Endodermal cell (in vitro differentiated cells): ENCODE measurements around the gene EFNA5. TPM values are rescaled to one million over a fixed set of nuclear protein-coding genes. Genes with fewer than 3 reads are reported as not detected.

Experiments used
- DNase-seq: peaks from one replicate; pipeline ENCODE4 v3.0.0-alpha.2; 2017
- H3K27ac ChIP-seq: 2 replicates; pipeline ENCODE4 v1.5.1; 2013; ENCODE audit warnings: mild to moderate bottlenecking, low read depth, low read length, moderate library complexity
- H3K27me3 ChIP-seq: 2 replicates; pipeline ENCODE4 v1.6.1; 2013; ENCODE audit warnings: mild to moderate bottlenecking, low read length, moderate library complexity; ENCODE audit not compliant: insufficient read depth, control insufficient read depth, poor library complexity, severe bottlenecking
- H3K36me3 ChIP-seq: 2 replicates; pipeline ENCODE4 v1.7.0; 2013; ENCODE audit warnings: mild to moderate bottlenecking, low read length, moderate library complexity; ENCODE audit not compliant: control insufficient read depth, insufficient read depth
- H3K4me1 ChIP-seq: one replicate; pipeline ENCODE4 v1.7.0; 2013; ENCODE audit warnings: low read length; ENCODE audit not compliant: control insufficient read depth, insufficient read depth
- H3K4me3 ChIP-seq: 2 replicates; pipeline ENCODE4 v1.5.1; 2013; ENCODE audit warnings: mild to moderate bottlenecking, low read length, moderate library complexity
- H3K9ac ChIP-seq: 2 replicates; pipeline ENCODE4 v1.6.1; 2013; ENCODE audit warnings: mild to moderate bottlenecking, low read length, moderate library complexity; ENCODE audit not compliant: poor library complexity, severe bottlenecking; ENCODE audit errors: extremely low read depth
- H3K9me3 ChIP-seq: 2 replicates; pipeline ENCODE4 v1.6.1; 2013; ENCODE audit warnings: mild to moderate bottlenecking, low read length, moderate library complexity; ENCODE audit not compliant: control insufficient read depth
- H3K27ac Mint-ChIP-seq: 2 replicates; pipeline ENCODE4 v1.8.0; 2020; ENCODE audit warnings: mixed read lengths
- H3K27me3 Mint-ChIP-seq: 2 replicates; pipeline ENCODE4 v1.8.0; 2021; ENCODE audit warnings: mild to moderate bottlenecking, mixed read lengths; ENCODE audit not compliant: insufficient read depth
- H3K36me3 Mint-ChIP-seq: 2 replicates; pipeline ENCODE4 v1.8.0; 2020; ENCODE audit warnings: low read depth, mixed read lengths
- H3K4me1 Mint-ChIP-seq: 2 replicates; pipeline ENCODE4 v1.8.0; 2020; ENCODE audit warnings: mixed read lengths
- H3K4me3 Mint-ChIP-seq: 2 replicates; pipeline ENCODE4 v1.8.0; 2020; ENCODE audit warnings: mild to moderate bottlenecking, moderate library complexity, mixed read lengths
- H3K9me3 Mint-ChIP-seq: 2 replicates; pipeline ENCODE4 v1.8.0; 2020; ENCODE audit warnings: mild to moderate bottlenecking, mixed read lengths
- CTCF ChIP-seq: fragments of 200-600 bp; sonication (generic); conservative IDR thresholded peaks from 2 replicates; pipeline ENCODE4 v1.5.0; 2021; ENCODE audit warnings: antibody characterized with exemption, mild to moderate bottlenecking
- WGBS, 2 experiments: methylation state at CpG; one replicate each; pipeline versions ENCODE4 v1.1.5 to v1.1.7; 2013; ENCODE audit warnings: missing lambda C conversion rate in 2 of 2, mixed read lengths in 1 of 2; ENCODE audit not compliant: insufficient coverage in 1 of 2, insufficient read length in 1 of 2; 5-methylcytosine and 5-hydroxymethylcytosine counted together
- total RNA-seq, 2 donors: library from RNA; stranded (reverse); fragmentation: NEBNext Ultra II Directional in 1 of 2; extraction: Animal tissue kit (Norgen Biotek cat#: 25700) in 1 of 2; gene quantifications; 2 replicates in 1 of 2; 3 replicates in 1 of 2; pipeline ENCODE4 v1.2.1, GENCODE V29; 2021

Gene EFNA5
- total RNA-seq, 2 donors from 2014 or later: 53.3 to 63.1 TPM

GRCh38 chr5:107513337-107514085 is 157.2 kb downstream of the EFNA5 start:
- no peak overlapping the region for H3K27ac Mint-ChIP-seq
- H3K27me3 Mint-ChIP-seq: peaks cover 1% of the 10 kb centered on the region
- Histone ChIP-seq H3K27me3 (no peaks in the 10 kb centered on the region), H3K9ac (no peak overlapping the region), H3K4me3 (no peak overlapping the region), H3K9me3 (no peaks in the 10 kb centered on the region), H3K27ac (no peak overlapping the region), H3K36me3 (peaks cover 7% of the 10 kb centered on the region), H3K4me1 (no peaks in the 10 kb centered on the region)
- WGBS, 2 experiments: 78 to 83% methylated on average over 5 to 10 of the region's 10 CpGs
- no peaks in the 10 kb centered on the region for H3K9me3 Mint-ChIP-seq
- H3K4me3 Mint-ChIP-seq: no peak overlapping the region
- H3K36me3 Mint-ChIP-seq: peaks cover 4% of the 10 kb centered on the region
- no peak for DNase-seq
- TF ChIP-seq CTCF: no peak
- peaks cover 26% of the 10 kb centered on the region for H3K4me1 Mint-ChIP-seq

GRCh38 chr5:107512029-107512428 is 158.7 kb downstream of the EFNA5 start:
- DNase-seq: peak; percentile 81
- H3K9ac ChIP-seq: no peak overlapping the region
- no peak overlapping the region for H3K27ac Mint-ChIP-seq
- H3K9me3 ChIP-seq: no peaks in the 10 kb centered on the region
- no peak overlapping the region for H3K4me3 ChIP-seq
- no peak overlapping the region for H3K4me3 Mint-ChIP-seq
- peaks cover 1% of the 10 kb centered on the region for H3K27me3 Mint-ChIP-seq
- peaks cover 4% of the 10 kb centered on the region for H3K36me3 Mint-ChIP-seq
- peaks cover 19% of the 10 kb centered on the region for H3K4me1 Mint-ChIP-seq
- TF ChIP-seq CTCF: no peak
- H3K36me3 ChIP-seq: peaks cover 7% of the 10 kb centered on the region
- H3K4me1 ChIP-seq: no peaks in the 10 kb centered on the region
- H3K27me3 ChIP-seq: no peaks in the 10 kb centered on the region
- WGBS, 2 experiments: 37 to 52% methylated on average over 2 to 3 of the region's 3 CpGs
- H3K9me3 Mint-ChIP-seq: no peaks in the 10 kb centered on the region
- H3K27ac ChIP-seq: peak overlapping the region; percentile 79

- no peak overlapping the region for H3K27ac Mint-ChIP-seq
- no peak overlapping the region for H3K9ac ChIP-seq
- no peaks in the 10 kb centered on the region for H3K27me3 ChIP-seq
- H3K4me3 ChIP-seq: no peak overlapping the region
- H3K27ac ChIP-seq: no peak overlapping the region
- peaks cover 8% of the 10 kb centered on the region for H3K36me3 ChIP-seq
- no peaks in the 10 kb centered on the region for H3K9me3 ChIP-seq
- H3K4me3 Mint-ChIP-seq: no peak overlapping the region
- H3K9me3 Mint-ChIP-seq: no peaks in the 10 kb centered on the region
- H3K27me3 Mint-ChIP-seq: peaks cover 1% of the 10 kb centered on the region
- peaks cover 7% of the 10 kb centered on the region for H3K4me1 ChIP-seq
- peaks cover 33% of the 10 kb centered on the region for H3K4me1 Mint-ChIP-seq
- WGBS, 2 experiments: 91 to 100% methylated on average over 1 to 3 of the region's 3 CpGs
- TF ChIP-seq CTCF: no peak
- no peaks in the 10 kb centered on the region for H3K36me3 Mint-ChIP-seq
- no peak for DNase-seq
These were observed 160.6 kb downstream of the EFNA5 start for GRCh38 chr5:107510125-107510524.
